CD4-positive, alpha-beta T cell treated with Interleukin-4 for 4 hours (primary cell): ENCODE data around the gene SERPINE2.
A peak's percentile ranks its signal among the peaks of the same experiment; 100 is the strongest.

Experiments used
- DNase-seq: peaks from one replicate; pipeline ENCODE4 v3.0.0-alpha.2; 2020

Gene SERPINE2

DNA sequence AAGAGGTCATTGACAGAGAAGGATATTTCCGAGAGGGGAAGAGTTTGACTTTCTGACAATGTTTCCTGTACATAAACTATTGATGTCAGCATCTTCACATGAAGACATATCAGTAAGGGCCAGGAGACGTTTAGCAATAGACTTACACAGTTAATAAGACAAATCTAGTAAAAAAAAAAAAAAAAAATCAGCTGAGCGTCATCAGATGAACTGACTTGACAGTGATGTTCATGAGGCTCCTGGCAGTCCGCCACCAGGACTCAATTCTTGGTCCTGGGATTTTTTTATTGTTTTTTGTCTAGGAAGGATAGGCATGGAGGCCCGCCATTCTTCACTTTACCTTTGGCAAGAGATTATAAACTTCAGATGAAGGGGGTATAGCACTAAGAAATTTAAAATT, 67.4 kb downstream of the SERPINE2 start:
- DNase-seq, result no peak

DNA sequence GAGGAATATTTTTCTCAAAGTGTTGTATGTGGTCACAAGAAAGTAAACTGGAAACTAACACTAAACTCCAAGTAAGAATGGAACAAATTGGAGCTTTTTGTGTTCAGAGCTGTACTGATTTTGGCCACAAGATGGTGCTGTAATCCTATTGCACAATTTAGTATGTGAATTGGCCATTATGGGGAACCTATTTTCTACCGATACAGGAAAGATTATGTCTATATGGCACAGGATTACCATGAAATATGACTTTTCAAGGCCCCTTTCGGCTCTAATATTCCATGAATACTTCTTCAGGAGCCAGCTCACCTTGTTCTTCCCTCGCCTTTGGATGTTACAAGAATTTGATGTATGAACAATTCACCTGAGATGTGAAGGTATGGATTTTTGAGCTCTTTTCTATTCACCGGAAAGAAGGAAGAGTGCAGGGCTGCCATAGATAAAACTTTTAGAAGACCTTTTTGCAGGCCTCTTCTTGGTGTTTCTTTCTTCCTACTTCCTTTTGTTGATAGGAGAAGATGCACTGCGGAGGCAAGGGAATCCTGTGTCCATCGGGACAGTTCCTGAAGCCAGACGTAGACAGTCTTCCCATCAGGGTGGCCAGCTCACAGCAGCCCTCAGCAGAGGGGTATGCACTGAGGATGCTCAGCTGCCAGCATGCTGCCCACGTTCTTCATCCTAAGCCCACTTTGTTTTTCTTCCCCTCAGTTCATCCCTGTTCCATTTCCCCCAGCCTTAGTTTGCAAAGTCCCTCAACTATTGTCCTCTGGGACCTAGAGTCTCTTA, 68.5 kb downstream of the SERPINE2 start:
- DNase-seq, result peak; percentile 61

DNA sequence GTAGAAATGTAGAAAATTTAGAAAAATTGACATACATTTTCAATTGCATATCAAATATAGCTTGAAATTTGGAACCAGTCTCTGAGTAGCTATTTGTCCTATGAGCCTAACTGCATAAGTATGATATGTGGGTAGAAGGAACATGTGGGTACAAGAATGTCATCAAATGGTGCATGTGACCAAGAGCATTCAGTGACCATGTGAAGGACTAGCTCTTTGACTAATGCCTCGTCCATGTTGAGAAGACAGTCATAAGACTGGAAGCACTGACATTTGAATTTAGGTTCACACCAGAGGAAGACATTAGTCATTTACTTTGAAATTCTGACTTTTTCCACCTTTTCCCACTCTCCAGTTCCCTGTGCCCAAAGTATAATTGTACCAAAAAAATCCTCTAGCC, 69.2 kb downstream of the SERPINE2 start:
- DNase-seq, result no peak

DNA sequence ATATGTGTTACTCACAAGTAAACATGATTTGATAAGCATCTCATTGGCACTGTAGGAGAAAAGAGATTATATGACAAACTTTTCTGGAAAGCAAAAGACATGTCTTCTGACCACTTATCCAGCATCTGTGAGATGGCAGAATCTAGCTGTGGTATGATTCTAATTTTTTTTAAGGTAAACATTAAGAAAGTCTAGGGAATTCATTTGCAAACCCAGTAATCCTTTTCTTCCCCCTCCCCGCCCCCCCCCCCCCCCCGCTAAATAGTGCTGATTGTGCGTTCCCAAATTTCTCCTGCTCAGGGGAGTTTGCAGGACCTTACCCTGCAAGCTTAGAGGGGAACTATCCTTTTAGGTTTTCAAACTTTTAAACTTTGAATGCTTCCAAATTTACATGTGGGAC, 69.8 kb downstream of the SERPINE2 start:
- DNase-seq, result no peak

DNA sequence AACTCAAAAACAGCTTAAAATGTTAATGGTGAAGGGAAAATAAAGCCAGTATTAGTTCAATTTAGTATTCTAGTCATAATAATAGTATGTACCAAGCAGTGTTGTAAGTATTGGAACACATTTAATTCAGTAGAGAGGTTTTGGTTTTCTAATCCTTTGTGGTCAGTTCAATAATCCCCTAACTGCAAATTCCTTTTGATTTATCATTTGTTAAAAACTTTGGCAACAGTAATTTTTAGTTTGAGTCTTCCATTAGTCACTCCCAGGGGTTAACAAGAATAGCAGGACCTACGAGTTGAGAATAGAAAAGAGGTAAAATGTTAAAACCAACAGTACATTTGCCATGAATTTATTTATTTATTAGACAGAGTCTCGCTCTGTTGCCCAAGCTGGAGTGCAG, 71.1 kb downstream of the SERPINE2 start:
- DNase-seq, result no peak

DNA sequence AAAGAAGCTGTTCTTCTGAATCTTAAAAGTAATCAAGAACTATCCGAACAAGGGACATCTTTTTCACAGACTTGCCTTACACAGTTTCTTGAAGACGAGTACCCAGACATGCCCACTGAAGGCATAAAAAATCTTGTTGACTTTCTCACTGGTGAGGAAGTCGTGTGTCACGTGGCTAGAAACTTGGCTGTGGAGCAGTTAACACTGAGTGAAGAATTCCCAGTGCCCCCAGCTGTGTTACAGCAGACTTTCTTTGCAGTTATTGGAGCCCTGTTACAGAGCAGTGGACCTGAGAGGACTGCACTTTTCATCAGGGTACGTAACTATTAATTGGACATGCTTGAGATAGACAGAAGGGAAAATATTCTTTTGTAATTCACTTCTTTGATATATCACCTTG, 79.4 kb downstream of the SERPINE2 start:
- DNase-seq, result no peak

DNA sequence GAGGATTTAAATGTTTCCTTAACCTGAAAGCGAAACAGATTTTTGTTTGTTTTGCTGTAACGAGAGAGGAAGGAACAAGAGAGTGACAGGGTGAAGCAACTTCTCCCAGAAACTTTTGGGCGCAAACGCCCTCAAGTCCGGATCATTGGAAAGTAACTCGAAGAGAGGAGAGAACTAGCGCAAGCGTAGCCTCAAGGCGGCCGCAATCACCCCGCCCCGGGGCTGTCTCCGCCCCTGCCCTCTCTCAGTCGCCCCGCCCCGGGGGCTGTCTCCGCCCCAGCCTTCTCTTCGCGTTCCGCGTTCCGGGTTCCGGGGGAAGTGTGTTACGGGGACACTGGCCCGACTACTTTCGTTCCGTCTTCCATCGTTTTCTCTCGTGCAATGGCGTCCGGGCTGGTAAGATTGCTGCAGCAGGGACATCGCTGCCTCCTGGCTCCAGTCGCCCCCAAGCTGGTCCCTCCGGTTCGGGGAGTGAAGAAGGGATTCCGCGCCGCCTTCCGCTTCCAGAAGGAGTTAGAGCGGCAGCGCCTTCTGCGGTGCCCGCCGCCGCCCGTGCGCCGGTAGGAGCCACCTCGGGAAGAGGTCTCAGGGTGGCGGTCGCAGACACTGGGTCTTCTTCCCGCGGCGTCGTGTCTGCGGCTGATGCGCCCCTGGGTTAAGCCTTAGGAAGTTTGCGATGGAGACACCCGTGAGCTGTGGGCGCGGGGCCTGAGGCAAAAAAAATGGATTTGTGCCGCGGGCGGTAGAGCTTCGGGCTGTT, 81.8 kb downstream of the SERPINE2 start, which contains the start of gene MRPL44:
Gene MRPL44, plus strand, starts transcription at position 372 of the 760 bp plus-strand sequence. Its CDS starts 10 bp downstream, at position 382.
- peak; percentile 94 for DNase-seq

DNA sequence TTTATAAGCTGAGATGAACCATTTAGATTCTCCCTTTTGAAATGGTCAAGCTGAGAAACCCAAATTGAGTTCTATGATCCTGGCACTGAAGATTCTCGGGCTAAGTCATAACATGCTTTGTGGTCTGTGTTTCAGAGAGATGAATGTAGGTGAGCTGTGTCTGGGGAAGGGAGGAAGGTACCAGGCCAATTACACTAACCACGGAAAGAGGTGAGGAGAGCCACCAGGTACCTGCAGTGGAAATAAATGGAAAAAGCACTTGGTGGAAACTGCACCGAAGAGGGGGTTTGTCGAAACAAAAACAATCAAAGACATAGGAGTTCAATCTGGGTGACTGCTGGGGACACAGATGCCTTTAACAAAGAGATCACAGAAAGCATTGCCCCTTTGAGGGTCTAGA, 82.8 kb downstream of the SERPINE2 start:
- no peak for DNase-seq

DNA sequence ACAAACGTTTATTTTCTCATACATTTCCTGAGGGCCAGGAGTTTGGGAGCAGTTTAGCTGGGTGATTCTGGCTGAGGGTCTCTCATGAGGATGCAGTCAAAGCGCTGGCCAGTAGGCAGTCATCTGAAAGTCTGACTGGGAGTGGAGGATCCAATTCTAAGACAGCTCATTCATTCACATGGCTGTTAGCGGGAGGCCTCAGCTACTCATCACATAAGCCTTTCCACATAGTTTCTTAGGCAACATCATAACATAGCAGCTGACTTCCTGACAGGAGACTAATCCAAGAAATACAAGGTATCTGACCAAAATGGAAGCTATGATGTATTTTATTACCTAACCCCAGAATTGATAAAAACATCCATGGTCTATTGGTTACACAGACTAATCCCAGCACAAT, 84.7 kb downstream of the SERPINE2 start:
- DNase-seq, result no peak

DNA sequence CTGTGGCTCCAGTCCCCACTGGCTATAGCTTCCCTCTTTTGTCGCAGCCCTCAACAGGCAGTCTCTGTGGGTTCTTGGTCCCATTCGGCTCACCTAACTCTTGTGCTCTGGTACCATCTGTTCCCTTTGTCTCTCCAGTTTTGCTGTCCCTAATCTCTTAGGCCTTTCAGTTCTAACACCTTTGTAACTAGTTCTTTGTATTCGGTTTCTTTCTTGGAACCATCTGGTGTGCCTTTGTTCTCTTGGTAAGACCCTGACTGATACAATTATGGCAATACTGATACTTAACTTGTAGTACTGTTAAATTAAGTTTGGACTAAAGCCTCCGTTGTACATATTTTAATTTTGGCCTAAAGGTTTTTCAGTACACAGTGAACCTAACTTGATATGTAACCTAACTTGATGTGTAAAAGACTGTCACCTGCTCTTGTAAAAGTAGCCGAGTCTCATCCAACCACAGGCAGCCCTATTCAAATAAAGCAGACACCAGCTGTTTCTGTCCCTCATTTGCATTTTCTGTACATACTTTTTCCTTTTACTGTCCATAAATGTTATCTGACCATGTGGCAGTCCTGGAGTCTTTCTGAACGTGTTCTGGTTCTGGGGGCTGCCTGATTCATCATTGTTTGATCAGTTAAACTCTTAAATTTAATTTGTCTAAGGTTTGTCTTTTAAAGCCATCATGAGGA, 86.7 kb downstream of the SERPINE2 start:
- no peak for DNase-seq

DNA sequence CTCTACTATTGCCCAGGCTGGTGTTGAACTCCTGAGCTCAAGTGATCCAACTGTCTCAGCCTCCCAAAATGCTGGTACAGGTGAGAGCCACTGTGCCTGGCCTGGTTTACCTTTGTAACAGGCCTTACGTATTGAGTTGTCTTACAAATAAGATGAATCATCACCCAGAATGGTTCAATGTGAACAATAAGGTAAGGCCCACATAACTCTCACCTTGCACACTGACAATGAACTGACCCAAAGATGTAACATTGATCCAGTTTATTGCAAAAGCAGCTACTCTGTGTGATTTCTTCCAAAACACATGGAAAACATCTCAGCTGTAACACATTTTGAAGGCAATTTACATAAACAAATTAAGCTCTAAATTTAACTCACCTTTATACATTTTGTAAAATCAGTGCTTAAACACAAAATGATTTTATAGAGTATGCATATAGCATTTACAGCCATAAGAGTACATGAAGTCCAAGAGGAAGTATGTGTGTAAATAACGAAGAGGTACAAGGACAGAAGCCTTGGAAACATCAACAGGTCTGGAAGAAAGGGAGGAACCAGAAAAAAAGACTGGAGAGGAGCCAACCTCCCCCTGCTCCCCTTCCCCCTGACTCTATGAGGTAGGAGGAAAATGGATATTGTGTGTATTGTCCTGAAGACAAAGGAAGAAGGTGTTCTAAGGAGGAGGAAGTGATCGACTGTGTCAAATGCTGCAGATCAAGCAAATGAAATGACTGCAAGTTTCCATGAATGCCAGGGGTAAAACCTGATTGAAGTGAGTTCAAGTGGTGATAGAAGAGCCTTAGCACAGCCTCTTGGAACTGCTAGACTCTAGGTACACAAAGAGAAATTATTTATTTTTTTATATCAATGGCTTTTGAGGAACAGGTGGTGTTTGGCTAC, 88.4 kb downstream of the SERPINE2 start:
- no peak for DNase-seq

DNA sequence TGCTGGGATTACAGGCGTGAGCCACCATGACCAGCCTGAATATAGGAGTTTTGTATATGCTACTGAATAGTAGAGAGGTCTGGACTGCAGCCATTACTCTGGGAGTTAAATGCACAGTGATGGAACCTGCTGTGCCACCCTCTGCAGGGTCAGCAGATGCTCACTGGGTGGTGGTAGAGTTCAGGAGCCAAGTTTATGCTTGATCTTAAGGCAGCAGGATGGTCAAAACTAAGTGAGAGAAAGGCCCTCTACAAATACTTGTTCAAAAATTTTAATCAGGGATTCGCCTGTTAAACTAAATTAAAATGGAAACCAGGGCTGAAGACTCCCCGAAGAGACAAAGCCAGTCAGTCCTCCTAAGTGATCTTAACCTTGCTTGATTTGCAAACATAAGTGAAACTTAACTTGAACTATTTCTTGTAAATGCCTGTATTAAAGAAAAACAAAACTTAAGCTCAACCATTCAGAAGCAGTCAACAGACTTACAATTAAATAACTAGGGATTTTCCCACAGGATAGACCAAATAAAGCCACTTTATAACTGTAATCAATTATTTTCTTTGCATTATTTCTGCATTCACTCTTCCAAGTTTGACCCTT, 89.7 kb downstream of the SERPINE2 start:
- DNase-seq, result no peak

DNA sequence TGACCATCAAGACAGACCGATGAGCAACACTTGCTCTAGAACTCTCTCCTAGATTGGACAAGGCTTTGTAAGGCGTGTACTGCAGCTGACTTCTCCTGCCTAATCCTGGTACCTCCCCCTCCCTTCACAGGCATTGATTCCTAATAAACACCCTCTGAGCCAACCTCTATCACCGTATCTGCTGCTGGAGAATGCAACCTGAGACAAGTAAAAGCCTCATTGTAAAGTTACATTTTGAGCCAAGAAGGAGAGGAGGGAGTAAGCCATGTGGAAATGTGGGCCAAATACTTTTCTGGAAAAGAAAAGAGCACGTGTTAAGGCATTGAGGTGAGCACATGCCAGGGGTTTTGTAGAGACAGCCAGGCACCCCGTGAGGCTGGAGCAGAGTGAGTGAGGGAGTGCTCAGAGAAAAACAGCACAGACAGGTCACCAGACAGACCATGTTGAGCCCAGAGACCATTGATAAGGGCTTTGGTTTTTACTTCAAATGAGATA, 91.3 kb downstream of the SERPINE2 start:
- no peak for DNase-seq

DNA sequence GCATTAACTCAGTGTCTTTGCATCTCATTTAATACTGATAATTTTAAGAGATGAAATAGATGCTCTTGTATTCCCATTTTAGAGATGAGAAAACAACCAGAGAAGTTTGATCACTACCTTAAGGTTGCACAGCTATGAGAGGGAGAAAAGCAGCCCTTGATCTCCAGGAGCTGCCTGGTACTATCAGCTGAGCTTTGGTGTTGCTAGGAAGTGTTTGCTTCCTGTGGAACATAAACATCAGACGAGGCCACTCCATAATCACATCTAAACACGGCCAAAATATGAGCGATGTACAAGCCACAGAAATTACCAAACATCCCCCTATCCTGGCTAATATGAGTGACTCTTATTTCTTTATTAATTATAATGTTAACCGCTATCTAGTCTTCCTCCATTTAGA, 93.3 kb downstream of the SERPINE2 start:
- DNase-seq, result no peak

DNA sequence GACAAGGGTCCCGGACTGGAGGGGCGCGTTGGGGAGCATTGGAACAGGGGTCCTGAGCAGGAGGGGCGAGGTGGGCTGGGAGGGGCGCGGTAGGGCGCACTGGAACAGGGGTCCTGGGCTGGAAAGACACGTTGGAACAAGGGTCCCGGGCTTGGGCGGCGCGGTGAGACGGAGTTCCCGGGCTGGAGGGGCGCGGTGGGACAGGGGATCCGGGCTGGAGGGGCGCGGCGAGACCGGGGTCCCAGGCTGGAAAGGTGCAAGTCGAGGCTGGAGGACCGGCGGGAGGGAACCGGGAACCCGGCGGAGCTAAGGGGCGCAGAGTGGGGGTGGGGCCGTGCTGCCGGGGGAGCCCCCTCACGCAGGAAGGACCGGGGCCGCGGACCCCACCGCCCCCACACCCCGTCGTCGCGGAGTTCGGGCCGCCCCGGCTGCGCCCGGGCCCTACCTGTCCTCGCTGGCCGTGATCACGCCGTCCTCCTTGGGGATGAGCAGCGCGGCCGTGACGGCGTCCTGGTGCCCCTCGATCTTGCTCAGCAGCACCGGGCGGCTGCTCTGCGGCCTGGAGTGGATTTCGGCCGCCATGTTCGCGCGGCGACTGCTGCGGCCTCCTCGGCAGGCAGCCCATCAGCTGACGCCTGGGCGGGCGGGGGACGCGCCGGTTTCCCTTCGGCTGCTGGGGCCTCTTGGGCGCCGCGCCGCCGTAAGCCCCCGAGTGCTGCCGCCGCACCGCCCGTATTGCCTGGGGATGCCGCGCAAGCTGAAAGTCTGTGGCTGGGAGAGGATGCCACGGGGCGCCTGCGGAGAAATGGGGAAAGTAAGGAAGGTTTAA, 94.2 kb downstream of the SERPINE2 start, which contains the start of gene WDFY1:
Gene WDFY1, minus strand, starts transcription at position 633 of the 829 bp plus-strand sequence. Its CDS starts 51 bp downstream, at position 582.
- peak; percentile 77 for DNase-seq

DNA sequence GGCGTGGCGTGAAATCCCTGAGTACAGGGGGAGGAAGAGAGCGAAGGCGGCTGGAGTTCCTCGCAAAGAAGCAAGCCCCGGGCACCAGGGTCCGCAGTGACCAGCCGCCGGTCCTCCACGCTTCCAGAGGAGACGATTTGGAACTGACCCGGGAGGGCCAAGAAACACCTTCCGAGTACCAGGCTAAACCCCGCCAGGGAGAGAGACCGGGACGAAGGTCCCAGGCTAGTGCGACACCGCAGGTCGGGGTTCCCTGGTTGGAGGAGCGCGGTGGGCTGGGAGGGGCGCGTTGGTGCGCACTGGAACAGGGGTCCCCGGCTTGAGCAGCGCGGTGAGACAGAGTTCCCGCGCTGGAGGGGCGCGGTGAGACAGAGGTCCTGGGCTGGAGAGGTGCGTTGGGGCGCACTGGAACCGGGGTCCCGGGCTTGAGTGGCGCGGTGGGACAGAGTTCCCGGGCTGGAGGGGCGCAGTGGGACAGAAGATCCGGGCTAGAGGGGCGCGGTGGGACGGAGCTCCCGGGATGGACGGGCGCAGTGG, 94.9 kb downstream of the SERPINE2 start:
- DNase-seq, result no peak

DNA sequence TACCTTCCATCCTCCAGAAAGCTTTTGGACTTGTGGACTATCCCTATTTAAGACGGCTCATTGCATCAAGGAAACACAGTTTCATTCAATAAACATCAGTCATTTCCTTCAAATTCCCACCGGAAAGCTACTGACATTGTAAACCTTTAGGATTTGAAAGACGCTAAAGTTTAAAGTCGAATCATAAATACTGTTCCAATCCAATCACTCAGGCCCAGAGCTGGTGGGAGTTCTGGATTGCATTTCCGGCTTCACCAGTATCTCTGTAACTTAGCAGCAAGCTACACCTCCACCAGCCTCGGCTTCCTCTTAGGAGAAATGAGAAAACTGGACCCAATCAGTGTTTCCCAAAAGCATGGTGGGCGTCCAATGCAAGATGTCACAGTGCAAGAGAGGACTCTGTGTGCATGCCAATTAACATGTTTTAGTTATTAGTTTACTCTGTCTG, 95.5 kb downstream of the SERPINE2 start:
- no peak for DNase-seq

DNA sequence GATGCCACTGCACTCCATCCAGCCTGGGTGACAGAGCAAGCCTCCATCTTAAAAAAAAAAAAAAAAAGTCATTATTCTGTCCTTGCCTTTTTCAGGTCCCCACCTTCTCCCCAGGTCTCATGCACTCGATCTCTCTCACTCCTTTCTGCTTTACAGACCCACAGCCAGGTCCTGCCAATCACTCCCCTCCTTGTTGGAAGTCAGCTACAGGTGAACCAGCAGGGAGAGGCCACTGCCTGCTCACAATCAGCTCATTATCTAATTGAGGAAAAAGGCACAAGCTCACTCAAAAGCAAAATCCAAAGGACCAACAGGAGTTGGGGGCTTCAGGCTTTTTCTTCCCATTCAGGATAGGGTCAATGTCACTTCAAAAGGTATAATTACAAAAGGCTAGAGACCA, 96.0 kb downstream of the SERPINE2 start:
- DNase-seq, result no peak

DNA sequence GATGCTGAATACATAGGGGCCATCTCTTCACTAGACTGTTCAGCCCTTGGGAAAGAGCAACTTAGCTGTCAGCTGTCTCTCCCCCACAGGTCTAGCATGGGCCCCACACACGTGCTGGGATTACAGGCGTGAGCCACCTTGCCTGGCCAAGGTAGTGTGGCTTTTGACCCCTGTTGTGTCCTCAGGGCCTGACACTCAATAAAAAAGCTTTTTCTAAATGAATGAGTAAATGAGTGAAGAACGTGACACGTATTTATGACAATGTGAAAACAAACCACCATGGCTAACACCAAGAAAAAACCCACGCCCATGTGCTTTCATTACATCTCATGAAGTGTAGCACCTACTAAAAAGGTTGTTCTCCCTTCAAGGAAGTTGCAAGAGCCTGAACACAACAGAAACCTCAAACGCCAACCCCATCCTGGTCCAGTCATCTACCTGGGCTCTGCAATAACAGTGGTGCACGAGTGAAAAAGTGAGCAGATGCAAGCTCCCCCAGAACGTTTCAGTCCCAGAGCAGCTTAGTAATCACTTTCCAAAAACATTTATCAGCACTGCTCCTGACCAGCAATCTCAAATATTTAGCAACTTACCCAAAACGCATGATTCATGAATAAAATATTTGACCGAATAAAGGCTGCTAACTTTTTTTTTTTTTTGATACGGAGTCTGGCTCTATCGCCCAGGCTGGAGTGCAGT, 97.4 kb downstream of the SERPINE2 start:
- DNase-seq, result peak; percentile 83

DNA sequence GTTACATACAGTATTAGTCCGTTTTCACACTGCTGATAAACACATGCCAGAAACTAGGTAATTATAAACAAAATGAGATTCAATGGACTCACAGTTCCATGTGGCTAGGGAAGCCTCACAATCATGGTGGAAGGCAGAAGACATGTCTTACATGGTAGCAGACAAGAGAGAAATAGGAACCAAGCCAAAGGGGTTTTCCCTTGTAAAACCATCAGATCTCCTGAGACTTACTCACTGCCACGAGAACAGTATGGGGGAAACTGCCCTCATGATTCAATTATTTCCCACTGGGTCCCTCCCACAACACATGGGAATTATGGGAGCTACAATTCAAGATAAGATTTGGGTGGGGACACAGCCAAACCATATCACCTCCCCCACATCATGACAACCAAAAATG, 99.6 kb downstream of the SERPINE2 start:
- DNase-seq, result peak; percentile 26
